Measurements from ENCODE around the gene RNF181.

DNA sequence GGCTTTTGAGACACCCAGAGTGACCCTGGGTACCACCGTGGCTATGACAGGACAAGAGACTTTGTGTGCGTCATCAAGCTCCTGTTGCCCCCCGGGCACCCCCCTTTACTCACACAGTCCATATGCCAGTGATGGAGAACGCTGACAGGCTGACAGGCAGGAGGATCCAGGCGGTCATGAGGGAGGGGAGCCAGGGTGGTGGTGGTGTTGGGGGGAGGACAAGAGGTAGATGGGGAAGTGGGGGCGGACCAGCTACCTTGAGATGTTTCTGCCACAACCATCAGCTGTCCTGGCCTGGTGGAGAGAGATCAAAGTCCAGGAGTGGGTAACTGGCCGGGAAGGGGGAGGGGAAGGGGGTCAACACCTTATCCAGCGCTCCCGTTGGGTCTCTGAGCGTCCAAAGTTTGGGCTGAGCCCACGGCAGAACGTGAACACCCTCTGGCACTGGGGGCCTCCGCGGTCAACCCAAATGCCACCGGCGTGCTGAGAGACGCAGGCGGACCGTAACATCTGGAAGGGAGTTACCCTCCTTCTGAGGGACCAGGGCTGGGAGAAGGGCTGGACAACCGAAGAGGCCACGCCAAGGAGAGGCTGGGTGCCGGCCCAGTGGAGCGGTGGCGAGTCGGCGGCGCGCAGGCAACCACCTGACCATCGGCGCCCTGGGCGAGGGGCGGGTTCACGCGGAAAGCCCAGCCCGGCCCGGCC, 6.4 kb downstream of the RNF181 start:
- no peak for TF ChIP-seq POLR2A (IDR thresholded peaks at IDR 0.05)
- no peak for TF ChIP-seq POLR2AphosphoS5 (IDR thresholded peaks at IDR 0.05)
- TF ChIP-seq CTCF (IDR thresholded peaks at IDR 0.05), result no peak
- no peak for TF ChIP-seq EP300 (IDR thresholded peaks at IDR 0.05; ENCODE audit: low read depth)

All from transverse colon (tissue), 4 donors.